ENCODE results near the gene C20orf144.

- TF ChIP-seq CTCF (IDR thresholded peaks at IDR 0.05) (no peak), EP300 (IDR thresholded peaks at IDR 0.05) (no peak)
Observed at GRCh38 chr20:33660685-33661058, 1.5 kb upstream of the C20orf144 start.
